Coronary artery (tissue), 2 donors: ENCODE results near the gene NTNG1.

ENCODE experiments used
- DNase-seq: peaks from one replicate; pipeline ENCODE4 v3.0.0-alpha.2; 2017; ENCODE audit warnings: low spot score
- H3K27ac ChIP-seq, 2 donors: fragments of 200-600 bp; sonication (generic); one replicate each; pipeline ENCODE4 v1.5.1; 2016 to 2019
- H3K4me3 ChIP-seq: fragments of 200-600 bp; sonication (generic); 2 replicates; pipeline ENCODE4 v1.5.1; 2016; ENCODE audit warnings: mild to moderate bottlenecking, moderate library complexity
- CTCF ChIP-seq: fragments of 200-600 bp; sonication (generic); IDR thresholded peaks from one replicate; pipeline ENCODE4 v1.5.1; 2019; ENCODE audit warnings: antibody characterized with exemption

The NTNG1 gene

GRCh38 chr1:107514841-107515240 lies 374.0 kb downstream of the NTNG1 start:
- no peak for TF ChIP-seq CTCF
- H3K4me3 ChIP-seq, result no peak overlapping the region
- no peak for DNase-seq
- H3K27ac ChIP-seq, result no peak overlapping the region

GRCh38 chr1:107515702-107516101 lies 374.9 kb downstream of the NTNG1 start:
- TF ChIP-seq CTCF, result no peak
- Histone ChIP-seq H3K4me3 (no peak overlapping the region), H3K27ac (no peak overlapping the region)
- DNase-seq, result no peak

GRCh38 chr1:107523061-107523460 lies 382.2 kb downstream of the NTNG1 start:
- TF ChIP-seq CTCF, result no peak
- DNase-seq, result no peak
- Histone ChIP-seq H3K4me3 (no peak overlapping the region), H3K27ac (no peak overlapping the region)

GRCh38 chr1:107523736-107524135 lies 382.9 kb downstream of the NTNG1 start:
- no peak for DNase-seq
- TF ChIP-seq CTCF, result no peak
- Histone ChIP-seq H3K27ac (no peak overlapping the region), H3K4me3 (no peak overlapping the region)

GRCh38 chr1:107524301-107524700 lies 383.5 kb downstream of the NTNG1 start:
- TF ChIP-seq CTCF, result no peak
- H3K27ac ChIP-seq, result no peak overlapping the region

GRCh38 chr1:107525145-107525544 lies 384.3 kb downstream of the NTNG1 start:
- H3K4me3 ChIP-seq, result no peak overlapping the region
- no peak for TF ChIP-seq CTCF
- H3K27ac ChIP-seq, result no peak overlapping the region
- DNase-seq, result no peak

More at GRCh38 chr1:107524301-107524700, 383.5 kb downstream of the NTNG1 start:
- no peak overlapping the region for H3K4me3 ChIP-seq
- DNase-seq, result no peak

- no peak overlapping the region for H3K4me3 ChIP-seq
- H3K27ac ChIP-seq, result no peak overlapping the region
- DNase-seq, result no peak
- no peak for TF ChIP-seq CTCF
Observed at GRCh38 chr1:107525961-107526360, 385.1 kb downstream of the NTNG1 start.
